Subcutaneous adipose tissue (tissue), 4 donors: ENCODE results near the gene TLK1. TPM values are rescaled to one million over a fixed set of nuclear protein-coding genes. Genes with fewer than 3 reads are reported as not detected.

Experiments used
- total RNA-seq, 4 donors: library from RNA; depleted of rRNA; stranded (reverse); fragments of >200 nt; gene quantifications; one replicate each; pipeline ENCODE4 v1.1.0, GENCODE V29; 2016
- TF ChIP-seq, protein P1 (sequence below): fragments of 450-650 bp; IDR thresholded peaks from one replicate; pipeline ENCODE4 v1.5.1; 2016; ENCODE audit warnings: low read depth, mild to moderate bottlenecking, control low read depth, antibody characterized with exemption, moderate library complexity

The TLK1 gene
- total RNA-seq, 4 donors from 2014 or later: 30.6 to 37.5 (median 34.4) TPM

DNA sequence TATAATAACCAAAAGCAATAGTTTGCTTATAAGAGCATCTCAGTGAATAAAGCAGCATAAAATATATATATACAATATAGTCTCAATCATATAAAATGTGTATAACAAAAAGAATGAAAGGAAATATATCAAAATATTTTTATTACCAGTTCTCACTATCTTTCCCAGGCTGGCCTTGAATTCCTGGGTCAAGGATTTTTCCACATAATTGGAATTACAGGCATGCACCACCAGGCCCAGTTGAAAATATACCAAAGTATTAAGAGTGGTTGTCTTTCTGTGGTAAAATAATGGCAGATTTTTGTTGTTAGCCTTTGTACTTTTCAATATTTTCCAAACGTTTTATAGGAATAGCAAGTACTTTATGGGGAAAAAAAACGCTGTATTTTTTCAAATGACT lies 8.6 kb upstream of the TLK1 start:
- TF ChIP-seq, protein P1, sequence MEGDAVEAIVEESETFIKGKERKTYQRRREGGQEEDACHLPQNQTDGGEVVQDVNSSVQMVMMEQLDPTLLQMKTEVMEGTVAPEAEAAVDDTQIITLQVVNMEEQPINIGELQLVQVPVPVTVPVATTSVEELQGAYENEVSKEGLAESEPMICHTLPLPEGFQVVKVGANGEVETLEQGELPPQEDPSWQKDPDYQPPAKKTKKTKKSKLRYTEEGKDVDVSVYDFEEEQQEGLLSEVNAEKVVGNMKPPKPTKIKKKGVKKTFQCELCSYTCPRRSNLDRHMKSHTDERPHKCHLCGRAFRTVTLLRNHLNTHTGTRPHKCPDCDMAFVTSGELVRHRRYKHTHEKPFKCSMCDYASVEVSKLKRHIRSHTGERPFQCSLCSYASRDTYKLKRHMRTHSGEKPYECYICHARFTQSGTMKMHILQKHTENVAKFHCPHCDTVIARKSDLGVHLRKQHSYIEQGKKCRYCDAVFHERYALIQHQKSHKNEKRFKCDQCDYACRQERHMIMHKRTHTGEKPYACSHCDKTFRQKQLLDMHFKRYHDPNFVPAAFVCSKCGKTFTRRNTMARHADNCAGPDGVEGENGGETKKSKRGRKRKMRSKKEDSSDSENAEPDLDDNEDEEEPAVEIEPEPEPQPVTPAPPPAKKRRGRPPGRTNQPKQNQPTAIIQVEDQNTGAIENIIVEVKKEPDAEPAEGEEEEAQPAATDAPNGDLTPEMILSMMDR: no peak

DNA sequence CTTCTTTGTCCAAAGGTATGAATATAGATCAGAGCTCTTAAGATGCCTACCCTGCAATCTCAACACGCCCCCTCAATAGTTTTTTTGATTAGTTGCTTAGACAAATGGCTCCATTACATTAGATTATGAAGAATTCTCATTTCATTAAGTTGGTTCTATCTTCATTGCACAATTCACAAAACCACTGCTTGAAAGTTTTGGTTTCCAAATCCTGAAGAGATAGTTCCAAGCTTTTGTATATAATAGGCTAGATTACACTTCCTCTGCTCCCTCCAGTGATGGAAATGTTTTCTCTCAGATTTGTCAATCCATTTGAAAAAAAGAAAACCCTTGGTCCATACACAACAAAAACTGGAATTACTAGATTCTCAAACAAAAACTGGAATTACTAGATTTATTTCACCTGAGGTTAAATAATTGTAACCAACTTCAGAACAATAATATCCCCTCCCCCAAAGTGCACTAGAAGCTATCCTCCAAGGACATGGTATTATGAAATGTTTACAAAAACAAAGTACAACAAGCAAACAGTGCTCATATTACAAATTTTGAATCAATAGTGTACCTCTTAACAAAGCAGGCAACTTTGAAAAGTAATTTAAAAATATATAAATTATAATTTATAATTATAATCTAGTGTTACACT lies 6.8 kb upstream of the TLK1 start:
- TF ChIP-seq, protein P1: no peak

DNA sequence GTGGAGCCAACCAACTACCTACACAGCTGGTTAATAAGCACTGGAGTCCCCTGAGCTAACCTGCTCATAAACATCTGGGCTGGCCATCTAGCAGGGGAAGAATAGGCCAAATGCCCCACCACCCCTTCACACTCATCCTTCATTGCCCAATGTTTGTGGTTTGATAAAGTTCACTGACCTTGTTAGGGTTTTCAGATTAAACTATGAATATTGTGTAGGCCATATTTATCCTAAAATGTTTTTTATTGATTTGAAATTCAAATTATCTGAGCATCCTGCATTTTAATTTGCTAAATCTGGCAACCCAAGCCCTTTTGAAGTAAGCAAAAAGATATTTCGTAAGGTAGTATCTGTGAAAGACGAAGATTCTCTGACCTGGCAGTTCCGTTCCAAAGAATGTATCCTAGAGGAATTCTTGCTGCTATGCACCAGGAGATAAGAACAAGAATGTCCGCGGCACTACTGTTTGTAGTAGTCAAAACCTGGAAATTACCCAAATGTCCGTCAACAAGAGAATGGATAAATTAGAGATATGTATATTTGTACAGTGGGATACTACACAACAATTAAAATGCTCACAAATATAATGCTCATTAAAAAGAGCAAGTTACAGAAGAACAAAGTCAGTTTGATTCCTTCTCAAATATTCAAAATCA lies 5.8 kb upstream of the TLK1 start:
- TF ChIP-seq, protein P1: no peak

DNA sequence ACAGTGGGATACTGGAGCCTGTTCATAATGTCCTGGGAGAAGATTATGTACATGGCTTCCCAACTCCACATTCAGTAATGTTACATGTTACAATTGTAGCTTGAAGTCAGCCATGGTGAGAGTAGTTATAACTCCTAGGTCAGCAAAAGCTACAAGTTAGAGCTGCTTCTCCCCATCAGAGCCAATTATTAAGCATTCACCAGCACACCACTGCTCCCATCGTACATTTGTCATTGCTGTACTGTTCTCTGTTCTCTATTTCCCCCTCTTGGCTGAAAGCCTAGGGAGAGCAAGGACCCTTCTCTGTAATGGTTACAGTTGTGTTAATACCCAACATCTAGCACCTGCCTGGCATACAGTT lies 5.3 kb upstream of the TLK1 start:
- TF ChIP-seq, protein P1: no peak

DNA sequence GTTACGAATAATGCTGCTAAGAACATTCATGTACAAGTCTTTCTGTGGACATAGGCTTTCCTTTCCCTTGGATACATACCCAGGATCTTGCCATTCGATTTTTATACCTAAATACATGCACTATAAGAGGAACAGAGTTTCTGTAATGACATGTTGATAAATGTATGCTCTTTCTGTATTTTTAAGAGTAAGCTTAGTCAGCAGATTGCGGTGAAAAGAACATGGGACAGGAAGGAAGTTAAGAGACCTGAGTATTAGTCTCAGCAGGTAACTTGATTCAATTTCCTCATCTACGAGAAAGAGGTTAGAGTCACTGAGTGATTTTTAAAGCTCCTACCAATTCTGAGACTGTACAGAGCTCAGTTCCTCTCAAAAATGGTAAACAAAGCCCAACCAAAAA lies 2.6 kb upstream of the TLK1 start:
- TF ChIP-seq, protein P1: no peak

DNA sequence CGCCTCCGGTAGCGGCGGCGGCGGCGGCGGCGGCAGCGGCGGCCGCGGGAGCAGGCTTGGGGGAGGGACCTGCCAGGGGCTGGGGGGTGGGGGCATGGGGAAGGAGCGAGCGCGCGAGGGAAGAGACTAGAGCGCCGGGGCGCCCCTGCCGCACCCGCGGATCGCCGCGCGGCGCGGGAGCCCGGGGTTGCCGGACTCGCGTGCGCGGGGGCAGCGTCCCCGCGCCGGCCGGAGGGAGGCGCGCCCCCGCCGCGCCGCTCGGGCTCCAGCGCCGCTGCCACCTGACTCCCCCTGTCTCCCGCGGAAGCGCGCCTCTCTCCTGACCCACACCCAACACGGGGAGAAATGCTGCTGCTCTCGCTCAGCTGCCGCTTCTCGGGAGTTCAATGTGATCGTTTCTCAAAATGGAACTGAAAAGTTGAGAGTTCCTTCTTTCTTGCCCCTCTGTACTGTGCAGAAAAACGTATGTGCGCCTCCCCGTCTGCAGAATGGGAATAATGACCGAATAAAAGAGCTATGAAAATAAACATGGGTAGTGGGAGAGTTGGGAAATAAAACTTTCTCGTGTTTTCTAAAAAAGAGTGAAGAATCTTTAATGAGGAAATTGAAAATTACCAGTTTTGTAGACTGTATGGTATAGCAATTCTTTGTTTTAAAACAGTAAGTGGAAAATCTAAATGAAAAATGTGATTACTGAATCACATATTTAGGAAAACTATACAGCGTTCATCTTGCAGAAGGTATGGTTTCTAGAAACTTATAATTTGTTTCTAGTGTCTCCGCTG lies 455 bp upstream of the TLK1 start:
- TF ChIP-seq, protein P1: no peak

DNA sequence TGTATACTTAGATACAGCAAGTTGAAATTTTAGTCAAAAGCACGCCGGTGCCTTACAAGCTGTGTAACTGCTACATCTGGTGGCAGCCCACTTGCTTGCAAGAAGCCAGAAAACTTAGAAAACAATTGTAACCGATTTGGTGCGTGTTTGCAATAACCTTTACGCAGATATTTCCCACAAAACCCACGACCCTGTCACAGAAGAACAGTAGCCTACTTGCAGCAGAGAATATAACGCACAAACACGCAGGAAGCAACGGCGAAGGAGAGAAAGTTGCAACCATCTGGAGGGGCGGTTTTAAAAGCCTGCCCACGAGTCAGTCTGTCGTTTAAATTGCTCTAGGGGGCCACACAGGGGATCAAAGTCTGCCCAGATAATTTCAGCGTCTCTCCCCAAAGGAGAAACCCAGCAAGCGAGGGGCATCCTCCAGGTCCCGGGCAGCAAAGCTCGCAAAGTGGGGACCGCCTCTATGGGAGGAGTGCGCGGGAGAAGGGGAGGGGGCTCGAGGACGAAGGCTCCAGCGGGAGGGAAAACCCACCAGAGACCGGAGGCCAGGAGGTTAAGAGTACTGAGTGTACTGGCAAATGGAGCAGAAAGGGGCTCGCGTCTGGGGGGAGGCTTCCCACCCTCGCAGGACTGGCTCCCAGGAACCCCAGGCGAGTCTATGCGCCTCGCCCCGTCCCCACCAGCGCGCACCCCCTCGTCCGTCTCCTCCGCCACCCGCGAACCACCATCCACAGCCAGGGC lies 1.1 kb downstream of the TLK1 start:
- TF ChIP-seq, protein P1: no peak
